A172 (cell line): Measurements from ENCODE around the gene GEMIN7. TPM values are rescaled to one million over a fixed set of nuclear protein-coding genes. Genes with fewer than 3 reads are reported as not detected.

ENCODE experiments used
- DNase-seq: peaks from one replicate; pipeline ENCODE4 v3.0.0-alpha.2; 2015; ENCODE audit warnings: low spot score
- total RNA-seq: library from RNA; depleted of rRNA; stranded (reverse); fragments of >200 nt; shearing (Covaris generic); gene quantifications from 2 replicates; pipeline ENCODE4 v1.2.3, GENCODE V29; 2014; rRNA removed

The GEMIN7 gene, protein sequence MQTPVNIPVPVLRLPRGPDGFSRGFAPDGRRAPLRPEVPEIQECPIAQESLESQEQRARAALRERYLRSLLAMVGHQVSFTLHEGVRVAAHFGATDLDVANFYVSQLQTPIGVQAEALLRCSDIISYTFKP
- 17.1 and 29.6 TPM in 2 replicates for total RNA-seq

GRCh38 chr19:45079063-45079910 lies at the start of gene GEMIN7:
TSS of gene GEMIN7 (plus strand) at chr19:45079260. CDS start at chr19:45090115, 10,855 bp downstream.
- DNase-seq: peak; percentile 34

- DNase-seq: no peak
Measured at GRCh38 chr19:45030825-45031224, 48.2 kb upstream of the GEMIN7 start.

- no peak for DNase-seq
Measured at GRCh38 chr19:45032421-45032820, 46.6 kb upstream of the GEMIN7 start.

DNA sequence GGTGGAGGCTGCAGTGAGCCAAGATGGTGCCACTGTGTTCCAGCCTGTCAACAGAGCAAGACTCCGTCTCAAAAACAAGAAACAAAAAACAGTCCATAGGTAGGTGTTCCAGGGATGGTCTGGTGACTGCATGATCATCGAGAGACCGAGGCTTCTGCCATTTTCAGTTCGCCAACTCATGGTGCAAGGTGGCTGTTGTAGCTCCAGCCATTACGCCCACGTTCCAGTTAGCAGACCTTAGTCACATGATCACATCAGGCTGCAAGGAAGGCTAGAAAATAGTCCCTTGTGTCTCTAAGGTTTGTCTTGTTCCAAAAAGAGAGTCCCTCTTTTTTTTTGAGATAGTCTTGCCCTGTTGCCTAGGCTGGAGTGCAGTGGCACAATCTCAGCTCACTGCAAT lies 43.3 kb upstream of the GEMIN7 start:
- no peak for DNase-seq

GRCh38 chr19:45037393-45038169 lies 41.5 kb upstream of the GEMIN7 start:
- no peak for DNase-seq

- peak; percentile 62 for DNase-seq
Measured at GRCh38 chr19:45038931-45039893, 39.8 kb upstream of the GEMIN7 start, which contains the start of gene CLASRP. TSS of gene CLASRP (plus strand) at chr19:45039045. CDS start at chr19:45040213, 1,168 bp downstream.

GRCh38 chr19:45040059-45040771 lies 38.8 kb upstream of the GEMIN7 start:
- no peak for DNase-seq

GRCh38 chr19:45041125-45041524 lies 37.9 kb upstream of the GEMIN7 start:
- no peak for DNase-seq

DNA sequence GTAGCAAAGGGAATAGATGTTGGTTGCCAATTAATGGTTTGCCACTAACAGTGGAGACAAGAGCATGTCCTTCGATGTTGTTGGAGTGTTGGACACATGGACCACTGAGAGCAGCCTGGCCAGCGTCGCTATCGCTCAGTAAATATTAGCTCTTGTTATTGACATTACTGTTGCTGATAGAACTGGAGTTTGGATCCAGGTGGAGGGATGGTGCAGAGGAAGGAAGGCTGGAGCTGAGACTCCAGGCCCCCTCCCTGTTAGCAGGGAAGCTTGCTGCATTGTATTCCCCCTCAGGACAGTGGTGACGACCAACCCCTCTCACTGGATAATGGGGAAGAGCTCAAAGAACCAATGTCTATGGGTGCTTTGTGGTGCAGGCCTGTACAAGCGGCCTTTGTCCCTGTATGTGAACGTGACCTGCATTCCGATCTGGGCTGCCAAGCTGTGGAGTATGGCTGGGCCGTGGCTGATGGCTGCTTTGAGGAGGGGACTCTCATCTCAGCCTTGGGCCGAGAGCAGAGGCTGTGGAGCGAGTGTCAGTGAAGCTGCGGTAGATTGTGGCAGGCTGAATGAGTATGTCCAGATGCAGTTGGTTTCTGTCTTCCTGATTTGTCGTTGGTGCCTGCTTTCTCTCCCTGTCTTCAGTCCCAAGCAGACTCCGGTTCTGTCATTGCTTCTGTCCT lies 33.2 kb upstream of the GEMIN7 start:
- DNase-seq: no peak

GRCh38 chr19:45046355-45046754 lies 32.7 kb upstream of the GEMIN7 start:
- no peak for DNase-seq

- DNase-seq: no peak
Measured at GRCh38 chr19:45047188-45047797, 31.8 kb upstream of the GEMIN7 start.

GRCh38 chr19:45049073-45049736 lies 29.9 kb upstream of the GEMIN7 start:
- DNase-seq: no peak

GRCh38 chr19:45050036-45050435 lies 29.0 kb upstream of the GEMIN7 start:
- no peak for DNase-seq

DNA sequence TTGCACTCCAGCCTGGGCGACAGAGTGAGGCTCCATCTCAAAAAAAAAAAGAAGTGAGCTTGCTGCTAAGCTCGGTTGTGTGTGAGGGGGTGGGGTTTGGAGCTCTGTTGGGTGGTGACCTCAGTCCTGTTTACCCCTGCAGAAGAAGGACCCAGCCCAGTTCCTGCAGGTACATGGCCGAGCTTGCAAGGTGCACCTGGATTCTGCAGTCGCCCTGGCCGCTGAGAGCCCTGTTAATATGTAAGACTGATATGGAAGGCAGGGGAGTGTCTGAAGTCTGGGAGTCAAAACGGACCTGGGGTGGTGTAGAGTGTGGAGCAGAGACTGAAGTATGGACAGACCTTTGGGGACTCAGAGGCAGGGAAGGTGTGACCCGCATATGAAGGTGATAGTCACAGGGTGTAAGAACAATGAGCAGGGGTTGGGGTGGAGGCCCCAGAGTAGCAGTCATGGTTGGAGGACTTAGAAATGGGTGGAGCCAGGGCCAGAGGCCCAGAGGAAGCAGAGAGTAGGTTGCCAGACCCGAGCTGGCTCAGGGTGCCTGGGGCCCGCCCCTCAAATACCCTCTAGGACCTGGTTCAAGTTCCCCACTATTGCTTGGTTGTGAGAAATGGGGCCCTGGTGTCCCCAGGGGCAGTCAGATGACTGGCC lies 27.0 kb upstream of the GEMIN7 start:
- no peak for DNase-seq

GRCh38 chr19:45056831-45057230 lies 22.2 kb upstream of the GEMIN7 start:
- DNase-seq: no peak

DNA sequence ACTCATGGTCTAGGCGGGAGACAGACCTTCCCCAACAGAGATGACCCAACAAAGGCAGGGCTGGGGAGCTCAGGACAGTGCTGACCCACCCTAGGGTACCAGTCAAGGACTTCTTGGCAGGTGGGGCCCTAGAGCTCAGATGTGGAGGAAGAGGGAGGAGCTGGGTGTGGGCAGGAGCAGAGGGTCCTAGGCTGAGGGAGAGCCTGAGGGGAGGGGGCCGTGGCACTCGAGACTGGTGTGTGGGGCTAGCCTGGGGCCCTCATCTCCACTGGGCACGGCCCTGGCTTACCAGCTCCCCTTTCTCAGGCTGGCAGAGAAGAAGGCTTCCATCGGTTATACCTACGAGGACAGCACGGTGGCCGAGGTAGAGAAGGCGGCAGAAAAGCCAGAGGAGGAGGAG lies 21.6 kb upstream of the GEMIN7 start:
- DNase-seq: no peak

DNA sequence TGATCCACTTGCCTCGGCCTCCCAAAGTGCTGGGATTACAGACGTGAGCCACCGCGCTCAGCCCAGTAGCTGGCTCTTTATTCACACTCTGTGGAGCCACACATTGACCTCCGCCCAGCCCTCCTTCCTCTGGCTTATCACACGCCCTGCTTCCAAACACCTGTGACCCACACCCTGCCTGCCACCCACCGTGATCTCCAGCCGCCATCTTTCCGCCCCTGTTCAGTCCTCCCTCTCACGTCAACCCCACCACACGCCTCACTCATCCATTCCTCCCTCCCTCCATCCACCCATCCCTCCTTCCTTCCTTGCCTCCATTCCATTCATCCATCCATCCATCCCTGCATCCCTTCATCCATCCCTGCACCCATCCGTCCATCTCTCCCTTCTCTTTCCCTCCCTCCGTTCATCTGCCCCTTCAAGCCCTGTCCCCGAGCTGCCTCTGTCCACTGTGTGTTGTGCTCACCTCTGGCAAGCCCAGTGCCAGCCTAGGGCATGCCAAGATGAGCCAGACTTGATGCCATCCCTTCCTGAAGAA lies 20.4 kb upstream of the GEMIN7 start:
- no peak for DNase-seq
